Keratinocyte (primary cell): ENCODE measurements around the gene EZH2.

ENCODE experiments used
- CTCF ChIP-seq, 3 experiments: IDR thresholded peaks in 1 of 3; conservative IDR thresholded peaks in 1 of 3; optimal IDR thresholded peaks in 1 of 3; 2 replicates in 2 of 3; 3 replicates in 1 of 3; pipeline versions ENCODE3 to v1.5.1; 2011; ENCODE audit warnings: low read length in 3 of 3, mild to moderate bottlenecking in 3 of 3, moderate library complexity in 2 of 3, control low read depth in 1 of 3, inconsistent platforms in 1 of 3; ENCODE audit not compliant: insufficient read depth in 2 of 3; ENCODE audit errors: extremely low read depth in 1 of 3
- EZH2 ChIP-seq: IDR thresholded peaks from one replicate; pipeline ENCODE4 v1.6.1; 2012; ENCODE audit warnings: inconsistent platforms, mild to moderate bottlenecking, low read length, moderate library complexity

- TF ChIP-seq CTCF (optimal IDR thresholded peaks at IDR 0.05 in 1 of 3, IDR thresholded peaks at IDR 0.05 in 1 of 3, conservative IDR thresholded peaks at IDR 0.05 in 1 of 3; ENCODE audit: extremely low read depth in 1 of 3, insufficient read depth in 2 of 3, low read length in 3 of 3) (no peak), EZH2 (no peak)
Measured at GRCh38 chr7:148849393-148850098, 34.5 kb downstream of the EZH2 start.
